ENCODE results near the gene ZSCAN5C. TPM values are rescaled to one million over a fixed set of nuclear protein-coding genes. Genes with fewer than 3 reads are reported as not detected.

Gene ZSCAN5C
- total RNA-seq, 6 experiments from 2014 or later = not detected

DNA sequence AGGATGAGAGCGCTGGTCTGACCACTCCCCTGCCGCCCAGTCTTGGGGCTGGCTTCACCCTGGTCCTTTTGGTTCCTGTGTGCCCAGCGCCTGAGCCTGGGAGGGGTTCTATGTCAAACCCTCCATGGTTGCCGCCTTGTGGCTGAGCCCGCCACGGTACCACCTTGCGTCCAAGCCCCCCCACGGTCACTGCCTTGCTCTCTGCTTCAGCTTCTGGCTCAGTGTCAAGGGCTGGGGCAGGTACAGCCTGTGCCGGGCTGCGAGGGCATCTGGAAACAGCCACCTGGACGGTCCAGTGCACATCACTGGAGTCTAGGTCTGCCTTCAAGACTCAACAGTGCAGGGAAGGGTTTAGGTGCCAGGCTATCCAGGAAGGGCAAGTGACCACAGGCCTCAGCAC, 40.5 kb upstream of the ZSCAN5C start:
- TF ChIP-seq POLR2A (IDR thresholded peaks at IDR 0.05) (no peak), CTCF (IDR thresholded peaks at IDR 0.05) (no peak)
- no peak for DNase-seq

DNA sequence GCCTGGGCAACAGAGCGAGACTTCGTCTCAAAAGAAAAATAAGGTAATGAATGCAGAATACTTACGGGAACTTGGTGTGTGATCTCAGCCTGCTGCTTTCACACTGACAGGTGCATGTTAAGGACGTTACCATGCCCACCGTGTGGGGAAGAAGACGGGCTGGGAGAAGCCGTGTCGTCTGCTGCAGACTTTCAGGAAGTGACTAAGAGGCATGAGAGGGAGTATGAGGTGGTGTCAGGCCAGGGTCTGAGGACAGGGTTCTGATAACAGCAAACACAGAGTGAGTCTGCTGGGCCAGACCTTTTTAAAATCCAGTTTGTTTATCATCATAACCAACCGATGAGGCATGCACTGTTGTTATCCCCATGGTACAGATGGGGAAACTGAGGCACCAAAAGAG, 39.8 kb upstream of the ZSCAN5C start:
- peak in 1 of 4 donors; percentile 14 for ATAC-seq
- TF ChIP-seq CTCF (IDR thresholded peaks at IDR 0.05) (no peak), POLR2A (IDR thresholded peaks at IDR 0.05) (no peak)
- peaks cover 0 to 13% (median 2%) of the 10 kb centered on the region in 4 donors for H3K36me3 ChIP-seq
- H3K9me3 ChIP-seq = no peaks in the 10 kb centered on the region
- H3K27me3 ChIP-seq = no peaks in the 10 kb centered on the region
- no peak for DNase-seq
- WGBS (ENCODE audit: insufficient coverage, low coverage, low lambda C conversion rate, missing lambda C conversion rate) = 58% methylated on average over 6 of the region's 9 CpGs
- H3K4me1 ChIP-seq = no peaks in the 10 kb centered on the region
- intact Hi-C loops (cut with DNase I) = loop anchor here in 1 of 2 donors (10.0 kb wide), 2 partner anchors 57 to 73 kb away; no protein-coding TSS in a partner anchor
- H3K27ac ChIP-seq = no peak overlapping the region
- H3K4me3 ChIP-seq = no peak overlapping the region

More for the DNA sequence above, 40.5 kb upstream of the ZSCAN5C start:
- ATAC-seq = peak in 2 of 4 donors; percentile 8
- no peaks in the 10 kb centered on the region for H3K27me3 ChIP-seq
- H3K4me1 ChIP-seq = no peaks in the 10 kb centered on the region
- intact Hi-C loops (cut with DNase I) = loop anchor here in 1 of 2 donors (10.0 kb wide), 2 partner anchors 57 to 73 kb away; no protein-coding TSS in a partner anchor
- no CpG with 5 or more reads among the region's 11 CpGs for WGBS (ENCODE audit: insufficient coverage, low coverage, low lambda C conversion rate, missing lambda C conversion rate)
- H3K9me3 ChIP-seq = no peaks in the 10 kb centered on the region
- no peak overlapping the region for H3K4me3 ChIP-seq
- H3K36me3 ChIP-seq = peaks cover 0 to 13% (median 2%) of the 10 kb centered on the region in 4 donors
- no peak overlapping the region for H3K27ac ChIP-seq

- Histone ChIP-seq H3K27me3 (no peaks in the 10 kb centered on the region), H3K4me1 (no peaks in the 10 kb centered on the region), H3K9me3 (no peaks in the 10 kb centered on the region), H3K36me3 (peaks cover 0 to 13% (median 2%) of the 10 kb centered on the region in 4 donors), H3K27ac (no peak overlapping the region), H3K4me3 (no peak overlapping the region)
- DNase-seq (no peak), ATAC-seq (no peak)
- intact Hi-C loops (cut with DNase I) = loop anchor here in 1 of 2 donors (10.0 kb wide), 2 partner anchors 58 to 72 kb away; no protein-coding TSS in a partner anchor
- 95% methylated on average over 9 of the region's 13 CpGs for WGBS (ENCODE audit: insufficient coverage, low coverage, low lambda C conversion rate, missing lambda C conversion rate)
- TF ChIP-seq CTCF (IDR thresholded peaks at IDR 0.05) = no peak
- no peak for TF ChIP-seq POLR2A (IDR thresholded peaks at IDR 0.05)
These were observed 39.0 kb upstream of the ZSCAN5C start for GRCh38 chr19:56163097-56163496.

- DNase-seq (no peak), ATAC-seq (no peak)
- 38% methylated on average over 7 of the region's 7 CpGs for WGBS (ENCODE audit: insufficient coverage, low coverage, low lambda C conversion rate, missing lambda C conversion rate)
- Histone ChIP-seq H3K36me3 (no peaks in the 10 kb centered on the region), H3K27me3 (no peaks in the 10 kb centered on the region), H3K4me1 (peaks cover 0 to 4% (median 0%) of the 10 kb centered on the region in 4 donors), H3K4me3 (no peak overlapping the region), H3K27ac (no peak overlapping the region), H3K9me3 (no peaks in the 10 kb centered on the region)
- TF ChIP-seq CTCF (IDR thresholded peaks at IDR 0.05) (no peak), POLR2A (IDR thresholded peaks at IDR 0.05) (no peak)
- intact Hi-C loops (cut with DNase I) = loop anchor here in 1 of 2 donors (10.0 kb wide), 2 partner anchors 62 to 68 kb away; no protein-coding TSS in a partner anchor
These were observed 35.0 kb upstream of the ZSCAN5C start for GRCh38 chr19:56167064-56167578.
